ENCODE data around the gene R3HCC1L.

The R3HCC1L gene

DNA sequence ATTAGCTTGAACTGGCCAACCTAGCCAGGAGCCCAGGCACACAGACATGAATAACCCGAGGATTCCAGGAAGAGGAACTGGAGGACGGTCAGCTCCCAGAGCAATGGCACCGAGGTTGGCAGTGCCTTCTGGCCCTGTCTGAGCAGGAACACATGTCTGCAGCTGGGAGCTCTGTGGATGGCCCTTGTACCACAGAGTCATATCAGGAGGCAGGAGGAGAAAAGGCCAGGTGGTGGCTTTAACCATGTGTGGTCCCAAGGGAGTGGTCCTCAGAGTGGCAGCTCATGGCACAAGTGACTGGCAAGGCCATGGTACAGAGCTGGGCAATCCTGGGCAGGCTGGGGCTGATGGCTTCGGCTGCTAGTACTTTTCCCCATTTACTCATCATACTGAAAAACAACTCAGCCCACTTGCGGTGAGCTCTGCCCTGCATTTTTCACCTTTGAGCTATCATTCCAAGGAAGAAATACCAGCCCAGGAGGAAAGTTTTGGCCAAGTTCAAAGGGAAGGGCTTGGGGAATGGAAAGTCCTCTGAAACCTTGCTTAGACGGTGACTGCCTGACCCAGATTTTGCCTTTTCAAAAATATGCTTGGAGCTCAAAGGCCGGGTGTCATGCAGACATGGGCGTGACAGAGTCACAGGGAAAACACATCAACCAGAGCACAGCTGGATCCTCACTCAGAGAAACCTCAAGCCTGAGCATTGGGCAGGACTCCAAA, 159.3 kb downstream of the R3HCC1L start:
- DNase-seq, result no peak
- TF ChIP-seq GATA1 (IDR thresholded peaks at IDR 0.05; ENCODE audit: low read depth, low read length) (no peak), POLR2A (IDR thresholded peaks at IDR 0.05; ENCODE audit: low read length) (no peak)

DNA sequence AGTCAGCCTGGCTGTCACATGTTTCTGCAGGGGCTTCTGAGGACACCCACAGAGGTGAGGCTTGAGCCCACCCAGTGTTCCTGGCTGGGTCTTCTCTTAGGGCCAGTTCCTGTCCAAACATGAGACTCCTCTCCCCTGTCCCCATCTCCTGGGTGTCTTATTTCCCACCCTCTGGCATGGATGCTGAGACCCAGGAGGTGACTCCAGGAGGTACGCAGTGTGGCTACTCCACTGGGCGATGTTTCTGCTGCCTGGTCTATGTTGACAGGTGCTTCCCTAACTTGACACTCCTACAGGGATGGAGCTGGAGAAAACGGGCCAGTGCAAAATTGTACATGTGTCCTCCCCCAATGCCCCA, 159.8 kb downstream of the R3HCC1L start:
- DNase-seq, result no peak
- TF ChIP-seq POLR2A (IDR thresholded peaks at IDR 0.05; ENCODE audit: low read length) (no peak), GATA1 (IDR thresholded peaks at IDR 0.05; ENCODE audit: low read depth, low read length) (no peak)

Data from erythroblast (primary cell).